Measurements from ENCODE around the gene SLC6A8.
"Not testable (repeated sequence)": the region's sequence is repeated elsewhere in the genome, so short reads cannot be mapped to it uniquely, and the experiment has no call there.

Gene SLC6A8

DNA sequence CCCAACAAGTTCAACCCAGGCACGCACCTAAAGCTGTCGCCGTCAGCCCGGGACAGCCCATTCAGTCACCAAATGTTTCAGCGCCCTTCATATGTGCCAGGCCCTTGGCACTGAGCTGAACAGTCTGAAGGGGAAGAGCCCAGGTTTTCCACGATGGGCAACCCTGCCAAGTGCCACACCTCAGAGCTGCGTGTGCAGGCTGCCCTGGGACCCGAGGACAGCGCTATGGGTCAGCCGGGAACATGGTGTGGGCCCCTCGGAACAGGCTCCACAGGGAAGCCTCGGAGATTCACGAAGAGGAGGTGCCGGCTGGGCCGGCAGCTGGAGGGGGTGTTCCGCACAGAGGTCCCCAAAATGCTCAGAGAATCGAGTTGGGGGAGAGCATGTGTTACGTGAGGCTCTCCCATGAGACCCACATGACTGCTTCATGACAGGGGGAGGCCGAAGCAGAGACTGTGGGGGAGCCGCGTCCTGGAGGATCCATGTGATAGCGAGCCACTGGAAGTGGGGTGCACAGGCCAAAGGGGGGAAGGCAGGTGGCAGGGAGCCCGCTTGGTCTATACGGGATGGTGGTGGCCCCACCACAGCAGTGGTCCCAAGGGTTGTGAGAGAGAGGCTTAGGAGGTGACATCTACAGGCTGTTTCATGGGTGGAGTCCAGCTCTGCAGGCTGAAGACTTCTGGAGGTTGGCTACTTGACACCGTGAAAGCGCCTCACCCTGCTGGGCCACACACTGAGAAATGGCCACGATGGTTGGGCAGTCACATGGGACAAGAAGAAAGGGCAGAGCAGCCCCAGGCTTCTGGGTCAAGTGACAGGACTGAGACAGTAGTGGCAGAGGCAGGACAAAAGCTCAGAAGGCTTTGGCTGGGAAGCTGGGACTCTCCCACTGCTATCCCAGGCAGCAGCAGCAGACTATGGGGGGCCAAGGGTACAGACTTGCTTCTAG lies 22.3 kb downstream of the SLC6A8 start:
- no peak for DNase-seq

DNA sequence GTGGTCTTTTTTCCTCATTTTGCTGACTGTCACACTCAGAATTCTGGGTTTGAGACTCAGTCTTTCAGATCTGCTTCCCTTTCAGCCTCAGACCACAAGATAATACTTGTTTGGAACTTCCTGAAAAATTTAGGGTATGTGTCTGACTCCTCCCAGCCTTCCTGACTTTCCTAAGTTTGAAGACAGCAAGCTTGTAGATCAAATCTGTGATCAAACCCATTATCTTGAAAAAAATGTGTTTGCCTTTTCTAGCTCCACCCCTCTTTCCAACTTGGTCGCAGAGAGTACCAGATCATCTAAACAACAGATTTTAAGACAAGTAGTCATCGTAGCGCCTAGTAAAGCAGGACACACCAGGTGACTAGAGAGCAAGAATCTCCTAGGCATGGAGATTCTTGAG lies 26.5 kb downstream of the SLC6A8 start:
- DNase-seq, result no peak

DNA sequence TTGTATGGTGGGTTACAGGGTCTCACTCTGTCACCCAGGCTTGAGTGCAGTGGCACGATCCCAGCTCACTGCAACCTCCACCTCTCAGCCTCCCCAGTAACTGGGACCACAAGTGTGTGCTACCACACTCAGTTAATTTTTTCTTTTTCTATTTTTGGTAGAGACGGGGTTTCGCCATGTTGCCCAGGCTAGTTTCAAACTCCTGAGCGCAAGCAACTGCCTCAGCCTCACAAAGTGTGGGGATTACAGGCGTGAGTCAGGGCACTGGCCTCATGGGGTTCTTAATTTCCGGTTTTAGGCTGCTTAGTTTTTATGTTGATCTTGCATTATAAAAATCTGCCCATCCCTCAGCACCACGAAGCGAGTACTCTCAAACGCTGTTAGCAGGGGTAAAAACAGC lies 29.7 kb downstream of the SLC6A8 start:
- DNase-seq, result no peak

DNA sequence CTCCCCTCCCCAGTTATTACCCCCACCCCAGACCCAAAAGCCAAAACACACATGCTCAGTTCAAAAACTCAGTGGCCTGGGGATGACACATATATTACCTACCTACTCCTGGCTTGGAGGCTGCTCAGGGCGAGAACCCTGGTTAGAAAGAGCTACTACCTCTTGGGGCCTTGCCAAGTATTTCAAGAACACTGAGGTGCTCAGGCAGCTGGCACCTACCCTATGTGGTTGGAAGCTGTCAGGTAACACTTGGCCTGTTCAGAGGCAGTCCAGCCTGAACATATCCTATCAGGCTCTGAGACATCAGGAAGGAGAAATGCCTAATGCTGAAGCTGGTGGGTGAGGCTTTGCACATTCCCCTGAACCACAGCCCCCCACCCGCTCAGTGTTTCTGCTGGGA lies 31.5 kb downstream of the SLC6A8 start:
- no peak for DNase-seq

DNA sequence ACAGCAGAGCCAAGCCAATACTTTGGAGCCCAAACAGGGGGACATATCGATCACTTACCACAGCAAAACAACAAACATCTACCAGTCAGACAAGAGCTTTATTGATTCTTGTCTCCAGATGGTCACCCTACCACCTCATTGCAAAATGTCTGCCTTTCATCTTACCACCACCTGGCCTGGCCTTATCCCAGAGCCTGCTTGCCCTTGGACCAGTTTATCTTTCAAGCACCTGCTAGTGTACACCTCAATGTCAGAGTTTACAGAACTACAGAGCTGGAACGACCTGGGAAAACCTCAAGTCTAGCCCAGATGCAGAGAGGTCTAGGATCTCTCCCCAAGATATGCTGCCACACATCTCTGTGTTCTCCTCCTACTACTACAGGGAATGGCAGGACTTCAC lies 32.0 kb downstream of the SLC6A8 start:
- no peak for DNase-seq

DNA sequence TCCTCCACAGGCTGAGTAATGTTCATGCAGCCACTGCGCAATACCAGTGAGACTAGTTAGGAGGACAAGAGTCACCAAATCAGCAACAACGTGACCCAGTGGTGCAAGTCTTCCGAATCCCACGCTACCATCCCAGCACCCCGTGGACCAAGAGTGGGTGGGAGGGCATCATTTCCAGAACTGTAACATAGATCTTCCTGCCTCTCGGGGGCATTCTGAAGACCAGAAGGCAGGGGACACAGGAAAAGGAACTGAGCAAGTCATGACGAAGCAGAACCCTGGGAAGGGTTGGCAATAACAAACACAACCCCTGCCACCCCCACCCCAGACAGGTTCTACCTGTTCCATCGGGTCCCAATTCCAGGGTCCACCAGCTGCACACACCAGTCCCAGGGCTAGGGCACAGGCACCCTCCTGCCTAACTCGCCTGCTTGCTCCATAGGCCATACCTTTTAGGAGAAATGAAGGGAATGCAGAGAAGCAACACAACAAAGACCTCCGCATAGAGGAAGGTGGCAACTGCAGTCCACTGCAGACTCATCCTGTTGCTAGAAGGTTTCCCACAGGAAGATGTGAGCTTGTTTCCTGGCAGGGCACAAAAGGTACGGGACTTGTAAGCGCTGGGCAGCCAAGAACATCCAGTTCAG lies 35.1 kb downstream of the SLC6A8 start:
- DNase-seq, result no peak

DNA sequence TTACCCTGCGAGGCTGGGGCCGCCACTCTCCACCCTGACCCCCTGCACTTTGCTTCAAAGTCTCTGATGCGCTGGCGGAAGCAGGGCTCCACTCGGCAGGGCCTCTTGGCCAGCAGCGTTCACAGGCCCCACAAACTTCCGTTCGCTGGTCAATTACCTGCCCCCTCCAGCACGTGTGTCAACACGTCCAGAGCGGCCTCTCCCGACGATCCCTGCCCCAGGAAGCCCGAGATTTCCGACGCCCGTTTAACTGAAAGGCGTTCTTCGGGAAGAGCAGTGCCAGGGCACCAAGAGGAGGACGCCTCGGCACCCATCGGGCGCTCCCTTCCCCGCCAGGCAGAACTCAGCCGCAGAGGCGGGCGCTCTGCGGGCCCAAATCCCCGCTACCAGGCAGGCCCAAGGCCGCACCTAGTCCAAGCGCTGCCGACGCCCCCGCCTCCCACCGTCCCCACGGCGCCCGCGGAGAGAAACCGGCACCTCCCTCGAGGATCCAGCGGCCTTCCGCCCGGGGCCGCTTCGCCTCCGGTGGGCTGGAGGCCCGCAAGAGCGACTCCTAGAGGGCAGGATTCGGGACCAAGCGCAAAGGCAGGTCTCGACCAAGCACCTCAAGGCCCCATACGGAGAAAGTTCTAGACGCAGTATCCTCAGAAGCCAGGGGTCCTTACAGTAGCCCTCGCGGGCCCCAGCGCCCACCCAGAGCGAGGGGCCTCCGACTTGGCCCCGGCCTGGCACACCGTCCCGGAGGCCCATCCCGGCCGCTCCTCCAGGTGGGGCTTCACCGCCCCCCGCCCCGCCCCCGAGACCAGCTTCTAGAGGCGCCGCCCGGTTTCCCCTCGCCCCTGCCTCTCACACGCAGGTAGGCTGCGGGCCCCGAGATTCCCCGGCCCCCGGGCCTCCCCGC lies 35.9 kb downstream of the SLC6A8 start:
- DNase-seq, result peak; percentile 22 to 64 (median 40)

DNA sequence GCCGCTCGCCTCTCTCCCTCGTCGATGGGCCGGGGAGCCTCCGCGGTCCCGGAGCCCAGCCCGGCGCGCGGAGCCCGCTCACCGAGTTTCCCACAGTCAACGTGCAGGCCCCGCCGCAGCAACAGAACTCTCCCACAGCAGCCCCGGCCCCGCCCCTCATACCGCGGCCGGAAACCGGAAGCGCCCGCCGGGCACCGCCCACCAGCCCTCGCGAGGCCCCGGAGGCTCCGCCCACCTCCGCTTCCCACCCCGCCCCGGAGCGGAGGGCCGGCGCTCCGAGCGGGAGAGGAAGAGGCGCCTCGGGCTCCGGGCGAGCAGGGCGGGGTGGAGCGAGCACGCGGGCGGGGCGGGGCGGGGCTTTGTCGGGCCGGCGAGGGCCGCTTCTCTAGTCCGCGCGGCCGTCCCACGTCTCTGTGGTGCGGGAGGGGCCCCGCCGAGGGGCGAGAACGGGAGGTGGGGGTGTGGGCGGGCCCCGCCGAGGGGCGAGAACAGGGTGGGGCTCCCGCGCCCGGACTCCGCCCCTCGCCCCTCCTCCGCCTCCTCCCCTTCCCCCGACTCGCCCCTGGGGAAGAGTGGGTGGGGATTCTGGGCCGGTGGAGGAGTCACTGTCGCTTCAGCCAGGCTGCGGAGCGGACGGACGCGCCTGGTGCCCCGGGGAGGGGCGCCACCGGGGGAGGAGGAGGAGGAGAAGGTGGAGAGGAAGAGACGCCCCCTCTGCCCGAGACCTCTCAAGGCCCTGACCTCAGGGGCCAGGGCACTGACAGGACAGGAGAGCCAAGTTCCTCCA lies 36.7 kb downstream of the SLC6A8 start, which contains the start of the genes ABCD1 and BCAP31:
Gene ABCD1 (plus strand): TSS at position 605 of the 787 bp plus-strand sequence. CDS start 411 bp downstream, outside the sequence.
Gene BCAP31 (minus strand): TSS at position 136 of the 787 bp plus-strand sequence. CDS start 1,143 bp downstream, outside the sequence.
- DNase-seq, result peak; percentile 78 to 90 (median 84)

DNA sequence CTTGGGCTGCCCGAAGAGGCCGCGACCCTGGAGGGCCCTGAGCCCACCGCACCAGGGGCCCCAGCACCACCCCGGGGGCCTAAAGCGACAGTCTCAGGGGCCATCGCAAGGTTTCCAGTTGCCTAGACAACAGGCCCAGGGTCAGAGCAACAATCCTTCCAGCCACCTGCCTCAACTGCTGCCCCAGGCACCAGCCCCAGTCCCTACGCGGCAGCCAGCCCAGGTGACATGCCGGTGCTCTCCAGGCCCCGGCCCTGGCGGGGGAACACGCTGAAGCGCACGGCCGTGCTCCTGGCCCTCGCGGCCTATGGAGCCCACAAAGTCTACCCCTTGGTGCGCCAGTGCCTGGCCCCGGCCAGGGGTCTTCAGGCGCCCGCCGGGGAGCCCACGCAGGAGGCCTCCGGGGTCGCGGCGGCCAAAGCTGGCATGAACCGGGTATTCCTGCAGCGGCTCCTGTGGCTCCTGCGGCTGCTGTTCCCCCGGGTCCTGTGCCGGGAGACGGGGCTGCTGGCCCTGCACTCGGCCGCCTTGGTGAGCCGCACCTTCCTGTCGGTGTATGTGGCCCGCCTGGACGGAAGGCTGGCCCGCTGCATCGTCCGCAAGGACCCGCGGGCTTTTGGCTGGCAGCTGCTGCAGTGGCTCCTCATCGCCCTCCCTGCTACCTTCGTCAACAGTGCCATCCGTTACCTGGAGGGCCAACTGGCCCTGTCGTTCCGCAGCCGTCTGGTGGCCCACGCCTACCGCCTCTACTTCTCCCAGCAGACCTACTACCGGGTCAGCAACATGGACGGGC lies 37.5 kb downstream of the SLC6A8 start:
- peak in 1 of 5 experiments; percentile 36 for DNase-seq

DNA sequence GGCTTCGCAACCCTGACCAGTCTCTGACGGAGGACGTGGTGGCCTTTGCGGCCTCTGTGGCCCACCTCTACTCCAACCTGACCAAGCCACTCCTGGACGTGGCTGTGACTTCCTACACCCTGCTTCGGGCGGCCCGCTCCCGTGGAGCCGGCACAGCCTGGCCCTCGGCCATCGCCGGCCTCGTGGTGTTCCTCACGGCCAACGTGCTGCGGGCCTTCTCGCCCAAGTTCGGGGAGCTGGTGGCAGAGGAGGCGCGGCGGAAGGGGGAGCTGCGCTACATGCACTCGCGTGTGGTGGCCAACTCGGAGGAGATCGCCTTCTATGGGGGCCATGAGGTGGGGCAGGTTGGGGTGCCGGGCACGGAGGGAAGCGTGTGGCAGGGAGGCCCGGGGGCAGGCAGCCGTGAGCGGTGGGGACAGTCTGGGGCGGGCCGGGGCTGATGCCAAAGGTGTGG lies 38.1 kb downstream of the SLC6A8 start:
- no peak for DNase-seq

DNA sequence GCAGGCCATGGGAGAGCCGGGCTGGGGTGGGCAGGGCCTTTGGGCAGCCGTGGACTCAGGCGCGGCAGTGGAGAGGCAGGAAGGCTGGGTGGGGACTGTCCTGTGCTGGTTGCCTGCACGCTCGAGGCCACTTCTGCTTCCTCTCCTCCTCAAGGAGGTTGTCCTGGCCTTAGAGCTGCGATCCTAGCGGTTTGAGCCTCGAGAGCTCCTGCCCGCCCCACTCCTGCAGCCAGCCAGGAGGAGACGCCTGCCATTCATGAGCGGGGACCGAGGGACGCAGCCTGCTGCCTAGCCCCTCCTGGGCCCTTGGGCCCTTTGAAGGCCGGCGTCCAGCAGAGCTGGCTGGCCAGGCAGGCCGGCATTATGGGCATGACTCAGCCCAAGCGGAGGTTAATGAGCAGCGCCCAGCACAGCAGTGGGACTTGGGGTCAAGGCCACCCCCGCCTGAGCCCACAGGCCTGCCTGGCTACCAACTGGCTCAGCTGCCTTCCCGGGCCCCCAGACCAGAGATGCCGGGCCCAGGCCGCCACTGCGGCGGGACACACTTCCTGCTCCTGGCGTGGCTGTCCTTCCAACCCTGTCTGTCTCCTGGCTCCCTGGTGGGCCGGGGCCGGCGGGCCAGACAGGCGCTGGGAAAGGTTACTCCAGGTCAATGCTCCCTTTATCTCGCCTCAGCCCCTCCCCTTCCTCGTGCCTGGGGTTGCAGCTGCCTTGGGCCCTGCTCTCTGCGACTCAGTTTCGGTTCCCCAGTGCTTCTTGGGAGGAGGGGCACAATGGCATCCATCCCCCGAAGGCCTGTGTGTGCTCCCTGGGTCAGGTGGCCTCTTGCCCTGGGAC lies 38.8 kb downstream of the SLC6A8 start:
- DNase-seq, result peak in 2 of 5 experiments; percentile 60 to 72

DNA sequence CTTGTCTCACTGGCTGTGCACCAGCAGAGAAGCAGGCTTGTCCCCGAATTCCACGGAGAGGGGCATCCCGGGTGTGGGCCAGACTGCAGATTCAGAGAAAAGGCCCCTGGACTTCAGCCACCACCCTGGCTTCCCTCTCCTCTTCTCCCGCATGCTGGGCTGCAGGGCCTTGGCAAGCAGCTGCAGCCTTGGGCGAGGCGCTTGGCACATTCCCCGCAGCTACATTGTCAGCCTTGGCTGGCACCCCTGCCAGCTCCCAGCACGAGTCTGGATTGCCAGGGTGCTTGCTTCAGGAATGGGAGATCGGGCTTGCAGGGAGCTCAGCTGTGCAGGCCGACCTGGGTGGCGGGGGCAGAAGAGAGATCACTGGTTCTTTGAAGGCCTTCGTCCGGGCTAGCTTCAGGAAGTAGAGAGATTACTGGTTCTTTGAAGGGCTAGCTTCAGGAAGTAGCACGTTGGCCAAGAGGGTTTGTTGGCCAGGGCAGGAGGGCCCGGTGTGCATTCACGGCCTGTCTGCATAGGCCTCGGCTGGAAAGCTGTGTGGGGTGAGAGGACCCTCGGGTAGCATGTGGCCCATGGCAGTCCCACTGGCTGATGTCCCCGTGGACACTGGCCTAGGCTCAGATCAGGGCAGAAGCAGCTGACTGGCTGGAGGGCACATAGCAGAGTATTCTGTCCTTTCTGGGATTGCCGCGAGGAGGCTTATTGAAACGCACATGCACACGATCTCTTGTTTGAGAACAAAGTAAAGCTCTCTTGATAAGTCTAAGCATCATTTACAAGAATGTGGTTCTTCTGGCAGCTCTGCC lies 39.6 kb downstream of the SLC6A8 start:
- DNase-seq, result no peak

DNA sequence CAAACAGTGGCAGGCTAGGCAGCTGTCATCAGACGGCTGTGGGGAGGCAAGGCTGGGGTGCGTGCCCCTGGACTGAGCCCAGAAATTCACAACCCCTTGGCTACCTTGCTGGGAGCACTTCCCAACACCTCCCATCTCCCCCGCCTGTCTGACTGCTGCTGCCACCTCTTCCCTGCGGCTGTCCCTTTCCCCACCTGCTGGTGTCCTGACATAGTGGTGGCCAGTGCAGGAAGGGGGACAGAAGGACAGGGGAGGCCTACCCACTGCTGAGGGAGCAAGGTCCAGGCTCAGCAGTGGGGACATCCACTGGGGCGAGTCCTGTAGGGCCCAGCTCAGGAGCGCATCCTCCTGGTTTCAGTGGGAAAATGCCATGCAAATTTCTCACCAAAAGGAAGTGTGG lies 40.4 kb downstream of the SLC6A8 start:
- DNase-seq, result no peak

DNA sequence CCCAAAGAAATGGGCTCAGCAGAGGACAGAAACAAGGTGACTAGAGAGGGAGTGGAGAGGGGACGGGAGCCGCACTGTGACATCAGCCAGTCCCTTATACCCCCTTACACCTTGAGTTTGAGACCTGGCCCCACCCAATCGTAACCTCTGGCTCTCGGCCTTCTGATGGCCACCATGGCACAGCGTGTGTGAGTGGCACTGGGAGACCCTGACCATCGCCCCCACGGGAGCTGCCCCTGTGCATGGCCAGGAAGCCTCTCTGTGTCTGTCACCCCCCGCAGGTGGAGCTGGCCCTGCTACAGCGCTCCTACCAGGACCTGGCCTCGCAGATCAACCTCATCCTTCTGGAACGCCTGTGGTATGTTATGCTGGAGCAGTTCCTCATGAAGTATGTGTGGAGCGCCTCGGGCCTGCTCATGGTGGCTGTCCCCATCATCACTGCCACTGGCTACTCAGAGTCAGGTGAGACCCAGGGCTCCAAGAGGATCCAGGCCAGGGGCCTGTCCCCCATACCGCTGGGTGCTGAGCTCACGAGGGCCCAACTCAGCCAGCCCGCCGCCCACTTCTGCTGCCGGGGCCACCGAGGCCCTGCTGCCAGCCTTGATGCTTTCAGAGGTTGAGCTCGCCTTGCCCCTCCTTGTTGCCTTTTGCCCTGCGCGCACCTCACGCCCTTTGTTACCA lies 41.4 kb downstream of the SLC6A8 start:
- DNase-seq, result no peak

DNA sequence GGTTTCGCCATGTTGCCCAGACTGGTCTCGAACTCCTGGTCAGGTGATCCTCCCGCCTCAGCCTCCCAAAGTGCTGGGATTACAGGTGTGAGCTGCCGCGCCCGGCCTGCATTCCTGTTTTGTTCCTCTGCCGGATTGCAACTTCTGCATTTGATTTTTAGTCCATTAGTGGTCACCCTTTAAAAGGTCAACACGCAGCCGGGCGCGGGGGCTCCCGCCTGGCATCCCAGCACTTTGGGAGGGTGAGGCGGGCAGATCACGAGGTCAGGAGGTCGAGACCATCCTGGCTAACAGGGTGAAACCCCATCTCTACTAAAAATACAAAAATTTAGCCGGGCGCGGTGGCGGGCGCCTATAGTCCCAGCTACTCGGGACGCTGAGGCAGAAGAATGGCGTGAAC lies 42.4 kb downstream of the SLC6A8 start:
- not testable (repeated sequence) for DNase-seq

DNA sequence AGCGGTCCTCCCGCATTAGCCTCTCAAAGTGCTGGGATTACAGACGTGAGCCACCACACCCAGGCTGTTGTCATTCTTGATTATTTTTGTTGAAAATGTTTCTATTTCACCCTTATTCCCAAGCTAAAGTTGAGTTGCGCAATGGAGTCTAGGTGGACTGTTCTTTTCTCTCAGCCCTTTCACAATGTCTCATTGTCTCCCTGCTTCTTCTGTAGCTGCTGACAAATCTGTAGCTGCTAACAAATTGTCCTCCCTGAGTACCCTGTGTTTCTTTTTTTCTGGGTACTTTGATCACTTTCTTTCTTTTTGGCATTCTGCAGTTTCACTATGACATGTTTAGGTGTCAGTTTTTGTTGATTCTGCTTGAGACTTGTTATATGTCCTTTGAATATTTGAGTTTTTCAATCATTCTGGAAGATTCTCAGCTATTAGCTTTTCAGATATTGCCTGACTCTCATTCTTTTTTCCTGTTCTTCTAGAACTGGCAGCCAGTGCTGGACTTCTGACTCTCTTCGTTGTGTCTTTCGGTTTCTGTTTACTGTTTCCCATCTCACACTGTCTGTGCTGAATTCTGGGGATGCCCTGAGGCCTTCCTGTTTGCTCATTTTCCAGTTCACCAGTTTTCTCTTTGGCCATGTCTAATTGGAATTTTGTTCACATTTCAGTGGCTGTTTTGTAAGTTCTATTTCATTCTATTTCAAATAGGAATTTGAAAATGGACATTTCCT lies 43.6 kb downstream of the SLC6A8 start:
- DNase-seq, result peak in 1 of 5 experiments; percentile 41

DNA sequence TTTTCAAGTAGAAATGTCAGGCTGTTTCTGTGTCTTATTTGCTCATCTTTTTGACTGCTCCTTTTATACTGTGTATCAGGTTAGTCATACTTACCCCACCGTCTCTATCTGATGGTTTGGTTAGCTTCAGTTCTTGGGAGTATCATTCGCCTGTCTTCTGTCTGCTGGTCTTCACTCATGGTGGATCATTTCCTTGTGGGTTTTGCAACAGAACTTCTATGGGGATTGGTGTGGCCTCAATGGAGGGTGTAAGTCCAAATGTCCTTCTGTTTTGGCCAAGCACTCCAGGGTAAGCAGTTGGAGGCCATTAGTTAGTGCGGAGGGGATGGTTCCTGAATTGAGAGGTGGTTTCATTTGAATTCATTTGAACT lies 44.1 kb downstream of the SLC6A8 start:
- no peak for DNase-seq

DNA sequence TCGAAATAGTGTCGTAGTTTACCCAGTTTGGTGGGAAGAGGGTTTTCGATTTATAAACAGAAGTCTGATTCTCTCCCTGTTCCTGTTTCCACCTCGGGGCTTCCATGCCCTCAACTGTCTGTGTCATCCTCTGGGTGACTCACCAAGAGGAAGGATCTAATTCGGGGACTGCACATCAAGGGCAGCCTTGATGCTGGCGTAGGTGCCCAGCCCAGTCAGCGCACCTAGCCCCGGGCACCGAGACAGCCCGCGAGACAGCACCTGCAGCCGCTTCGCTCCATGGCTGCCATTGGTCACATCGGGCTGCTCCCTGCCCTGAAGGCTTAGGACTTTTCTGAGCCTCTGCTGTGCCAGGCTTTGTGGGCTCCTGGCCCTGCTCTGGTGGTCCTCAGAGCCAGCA lies 44.7 kb downstream of the SLC6A8 start:
- DNase-seq, result no peak

Data from T-helper 2 cell (primary cell).